ENCODE results near the gene TOMM40L.
"Not testable (repeated sequence)": the region's sequence is repeated elsewhere in the genome, so short reads cannot be mapped to it uniquely, and the experiment has no call there.

The TOMM40L gene

DNA sequence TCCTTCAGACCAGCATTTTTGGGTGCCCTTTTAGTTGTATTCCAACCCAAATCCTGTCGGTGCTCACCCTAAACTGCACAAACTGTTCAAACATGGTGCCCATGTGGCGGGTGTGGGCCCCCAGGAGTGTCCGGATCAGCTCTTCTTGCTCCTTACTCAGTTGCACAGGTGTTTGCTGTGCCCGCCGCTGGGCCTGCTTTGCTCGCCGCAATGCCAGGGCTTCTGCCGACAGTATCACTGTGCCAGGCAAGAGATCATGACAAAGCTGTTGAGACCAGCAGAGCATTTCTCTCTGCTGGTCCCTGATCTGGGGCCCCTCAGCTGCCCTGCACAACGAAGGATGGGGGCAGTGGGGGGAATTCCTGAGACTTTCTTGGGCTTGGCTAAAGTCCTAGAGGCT, 7.2 kb downstream of the TOMM40L start:
- no peak overlapping the region for H3K4me3 ChIP-seq (ENCODE audit: low read depth, low read length)
- no peak for DNase-seq (ENCODE audit: low read depth)
- no peak for TF ChIP-seq CTCF (IDR thresholded peaks at IDR 0.05; ENCODE audit: low read depth, low read length, missing control alignments)
- in situ Hi-C loops (cut with HindIII; ENCODE audit: low sequenced_read_pairs): no loop called here

- in situ Hi-C loops (cut with HindIII; ENCODE audit: low sequenced_read_pairs): no loop called here
- H3K4me3 ChIP-seq (ENCODE audit: low read depth, low read length): no peak overlapping the region
- TF ChIP-seq CTCF (IDR thresholded peaks at IDR 0.05; ENCODE audit: low read depth, low read length, missing control alignments): no peak
- no peak for DNase-seq (ENCODE audit: low read depth)
These were observed 10.3 kb downstream of the TOMM40L start for GRCh38 chr1:161235957-161236775.

GRCh38 chr1:161238039-161238473, 12.2 kb downstream of the TOMM40L start, which contains the start of gene NR1I3:
Gene NR1I3, minus strand, starts transcription at chr1:161238203. Its CDS starts 1,638 bp downstream, at chr1:161236565.
- no peak for DNase-seq (ENCODE audit: low read depth)
- H3K4me3 ChIP-seq (ENCODE audit: low read depth, low read length): no peak within 1 kb of the TSS
- no peak for TF ChIP-seq CTCF (IDR thresholded peaks at IDR 0.05; ENCODE audit: low read depth, low read length, missing control alignments)
- in situ Hi-C loops (cut with HindIII; ENCODE audit: low sequenced_read_pairs): no loop called here

GRCh38 chr1:161241682-161242081, 15.8 kb downstream of the TOMM40L start:
- no peak for DNase-seq (ENCODE audit: low read depth)
- TF ChIP-seq CTCF (IDR thresholded peaks at IDR 0.05; ENCODE audit: low read depth, low read length, missing control alignments): no peak
- in situ Hi-C loops (cut with HindIII; ENCODE audit: low sequenced_read_pairs): no loop called here
- H3K4me3 ChIP-seq (ENCODE audit: low read depth, low read length): no peak overlapping the region

- TF ChIP-seq CTCF (IDR thresholded peaks at IDR 0.05; ENCODE audit: low read depth, low read length, missing control alignments): no peak
- no peak for DNase-seq (ENCODE audit: low read depth)
- in situ Hi-C loops (cut with HindIII; ENCODE audit: low sequenced_read_pairs): no loop called here
- no peak overlapping the region for H3K4me3 ChIP-seq (ENCODE audit: low read depth, low read length)
These were observed 16.5 kb downstream of the TOMM40L start for GRCh38 chr1:161242313-161242712.

DNA sequence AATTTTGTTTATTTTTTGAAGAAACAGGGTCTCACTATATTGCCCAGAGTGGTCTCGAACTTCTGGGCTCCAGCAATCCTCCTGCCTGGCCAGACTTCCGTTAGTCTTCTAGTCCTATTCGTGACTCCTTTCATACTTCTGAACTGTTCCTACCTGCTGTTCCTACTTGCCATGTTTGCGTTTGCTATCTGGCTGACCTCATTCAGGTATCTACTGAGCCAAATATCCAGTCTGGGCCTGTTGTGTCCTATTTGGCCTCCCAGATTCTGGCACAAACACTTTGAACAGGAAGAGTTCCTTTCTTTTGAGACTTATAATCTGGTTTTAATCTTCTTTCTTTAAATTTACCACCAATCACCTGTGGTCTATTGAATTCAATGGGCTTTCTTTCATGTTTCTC, 19.0 kb downstream of the TOMM40L start:
- no peak for DNase-seq (ENCODE audit: low read depth)
- in situ Hi-C loops (cut with HindIII; ENCODE audit: low sequenced_read_pairs): no loop called here
- TF ChIP-seq CTCF (IDR thresholded peaks at IDR 0.05; ENCODE audit: low read depth, low read length, missing control alignments): no peak
- H3K4me3 ChIP-seq (ENCODE audit: low read depth, low read length): no peak overlapping the region

- DNase-seq (ENCODE audit: low read depth); in situ Hi-C loops (cut with HindIII; ENCODE audit: low sequenced_read_pairs); H3K4me3 ChIP-seq (ENCODE audit: low read depth, low read length): not testable (repeated sequence)
These were observed 24.2 kb downstream of the TOMM40L start for GRCh38 chr1:161250100-161250499.

Measured in astrocyte of the cerebellum (primary cell).